WTC11 (cell line): ENCODE data around the gene ATP6V0D1.

Experiments used
- SMAD3 ChIP-seq: sonication (generic); formaldehyde crosslinking; IDR thresholded peaks from 2 replicates; pipeline ENCODE4 v1.8.0; 2022; ENCODE audit warnings: missing genetic modification reagents, mild to moderate bottlenecking, borderline replicate concordance
- ZNF317 ChIP-seq: sonication (generic); formaldehyde crosslinking; IDR thresholded peaks from 2 replicates; pipeline ENCODE4 v1.8.1; 2023; ENCODE audit warnings: low read depth, mild to moderate bottlenecking, moderate library complexity, missing genetic modification reagents, borderline replicate concordance
- TF ChIP-seq, protein P1 (sequence below): fragments of 200-600 bp; IDR thresholded peaks from 2 replicates; pipeline ENCODE4 v1.8.0; 2022; ENCODE audit warnings: antibody characterized with exemption
- TF ChIP-seq, protein P2 (sequence below): sonication (generic); formaldehyde crosslinking; IDR thresholded peaks from 2 replicates; pipeline ENCODE4 v1.8.1; 2022; ENCODE audit warnings: low read depth, missing genetic modification reagents, borderline replicate concordance

DNA sequence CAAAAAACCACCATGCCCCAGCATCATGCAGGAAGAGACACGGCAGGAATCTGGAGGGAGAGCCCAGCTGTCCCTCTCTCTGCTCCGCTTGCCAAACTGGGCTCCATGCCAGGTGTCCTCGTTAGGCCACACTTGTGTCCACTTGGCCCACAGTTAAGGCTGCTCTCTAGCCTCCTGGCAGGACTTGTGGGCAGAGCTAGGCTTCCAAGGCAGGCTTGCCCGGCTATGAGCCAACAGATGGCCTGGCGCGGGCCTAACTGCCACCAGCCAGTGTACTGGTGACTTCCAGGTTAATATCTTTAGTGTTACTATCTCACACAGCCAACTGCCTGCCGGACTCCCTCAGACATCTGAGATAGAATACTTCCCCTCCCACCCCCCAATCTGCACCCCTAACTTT is 10.6 kb downstream of the ATP6V0D1 start:
- TF ChIP-seq, protein P1, sequence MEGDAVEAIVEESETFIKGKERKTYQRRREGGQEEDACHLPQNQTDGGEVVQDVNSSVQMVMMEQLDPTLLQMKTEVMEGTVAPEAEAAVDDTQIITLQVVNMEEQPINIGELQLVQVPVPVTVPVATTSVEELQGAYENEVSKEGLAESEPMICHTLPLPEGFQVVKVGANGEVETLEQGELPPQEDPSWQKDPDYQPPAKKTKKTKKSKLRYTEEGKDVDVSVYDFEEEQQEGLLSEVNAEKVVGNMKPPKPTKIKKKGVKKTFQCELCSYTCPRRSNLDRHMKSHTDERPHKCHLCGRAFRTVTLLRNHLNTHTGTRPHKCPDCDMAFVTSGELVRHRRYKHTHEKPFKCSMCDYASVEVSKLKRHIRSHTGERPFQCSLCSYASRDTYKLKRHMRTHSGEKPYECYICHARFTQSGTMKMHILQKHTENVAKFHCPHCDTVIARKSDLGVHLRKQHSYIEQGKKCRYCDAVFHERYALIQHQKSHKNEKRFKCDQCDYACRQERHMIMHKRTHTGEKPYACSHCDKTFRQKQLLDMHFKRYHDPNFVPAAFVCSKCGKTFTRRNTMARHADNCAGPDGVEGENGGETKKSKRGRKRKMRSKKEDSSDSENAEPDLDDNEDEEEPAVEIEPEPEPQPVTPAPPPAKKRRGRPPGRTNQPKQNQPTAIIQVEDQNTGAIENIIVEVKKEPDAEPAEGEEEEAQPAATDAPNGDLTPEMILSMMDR, result no peak
- TF ChIP-seq, protein P2, sequence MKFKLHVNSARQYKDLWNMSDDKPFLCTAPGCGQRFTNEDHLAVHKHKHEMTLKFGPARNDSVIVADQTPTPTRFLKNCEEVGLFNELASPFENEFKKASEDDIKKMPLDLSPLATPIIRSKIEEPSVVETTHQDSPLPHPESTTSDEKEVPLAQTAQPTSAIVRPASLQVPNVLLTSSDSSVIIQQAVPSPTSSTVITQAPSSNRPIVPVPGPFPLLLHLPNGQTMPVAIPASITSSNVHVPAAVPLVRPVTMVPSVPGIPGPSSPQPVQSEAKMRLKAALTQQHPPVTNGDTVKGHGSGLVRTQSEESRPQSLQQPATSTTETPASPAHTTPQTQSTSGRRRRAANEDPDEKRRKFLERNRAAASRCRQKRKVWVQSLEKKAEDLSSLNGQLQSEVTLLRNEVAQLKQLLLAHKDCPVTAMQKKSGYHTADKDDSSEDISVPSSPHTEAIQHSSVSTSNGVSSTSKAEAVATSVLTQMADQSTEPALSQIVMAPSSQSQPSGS (CRISPR knock-in tag), result no peak
- no peak for TF ChIP-seq SMAD3 (CRISPR knock-in tag)
- TF ChIP-seq ZNF317 (CRISPR knock-in tag), result no peak
